Astrocyte of the spinal cord (primary cell): ENCODE data around the gene IL10RB.

Experiments
- DNase-seq: peaks from one replicate; pipeline ENCODE4 v3.0.0; 2011; ENCODE audit warnings: low read depth, low spot score
- H3K4me3 ChIP-seq: 2 replicates; pipeline ENCODE4 v1.5.1; 2011; ENCODE audit warnings: low read depth, mild to moderate bottlenecking, low read length, moderate library complexity
- in situ Hi-C: cut with HindIII; loops from 2 replicates; pipeline ENCODE4 v1.10.0; 2017; ENCODE audit warnings: low sequenced_read_pairs
- TF ChIP-seq, protein P1 (sequence below): IDR thresholded peaks from 2 replicates; pipeline ENCODE4 v1.5.1; 2012; ENCODE audit warnings: low read depth, mild to moderate bottlenecking, low read length, inconsistent platforms

The IL10RB gene

DNA sequence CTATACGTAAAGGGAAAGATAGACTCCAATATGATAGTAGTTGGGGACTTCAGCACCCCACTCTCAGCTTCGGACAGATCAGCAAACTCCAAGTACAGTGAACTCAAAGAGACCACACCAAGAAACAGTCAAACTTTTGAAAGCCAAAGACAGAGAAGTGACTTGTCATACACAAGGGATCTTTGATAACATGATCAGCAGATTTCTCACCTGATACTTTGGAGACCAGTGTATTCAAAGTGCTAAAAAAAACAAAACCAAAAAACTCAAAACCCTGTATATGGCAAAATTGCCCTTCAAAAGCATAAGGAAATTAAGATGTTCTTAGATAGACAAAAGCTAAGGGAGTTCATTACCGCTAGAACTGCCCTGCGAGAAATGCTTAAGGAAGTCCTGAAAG is 68.0 kb downstream of the IL10RB start:
- H3K4me3 ChIP-seq, result no peak overlapping the region
- DNase-seq, result no peak
- TF ChIP-seq, protein P1, sequence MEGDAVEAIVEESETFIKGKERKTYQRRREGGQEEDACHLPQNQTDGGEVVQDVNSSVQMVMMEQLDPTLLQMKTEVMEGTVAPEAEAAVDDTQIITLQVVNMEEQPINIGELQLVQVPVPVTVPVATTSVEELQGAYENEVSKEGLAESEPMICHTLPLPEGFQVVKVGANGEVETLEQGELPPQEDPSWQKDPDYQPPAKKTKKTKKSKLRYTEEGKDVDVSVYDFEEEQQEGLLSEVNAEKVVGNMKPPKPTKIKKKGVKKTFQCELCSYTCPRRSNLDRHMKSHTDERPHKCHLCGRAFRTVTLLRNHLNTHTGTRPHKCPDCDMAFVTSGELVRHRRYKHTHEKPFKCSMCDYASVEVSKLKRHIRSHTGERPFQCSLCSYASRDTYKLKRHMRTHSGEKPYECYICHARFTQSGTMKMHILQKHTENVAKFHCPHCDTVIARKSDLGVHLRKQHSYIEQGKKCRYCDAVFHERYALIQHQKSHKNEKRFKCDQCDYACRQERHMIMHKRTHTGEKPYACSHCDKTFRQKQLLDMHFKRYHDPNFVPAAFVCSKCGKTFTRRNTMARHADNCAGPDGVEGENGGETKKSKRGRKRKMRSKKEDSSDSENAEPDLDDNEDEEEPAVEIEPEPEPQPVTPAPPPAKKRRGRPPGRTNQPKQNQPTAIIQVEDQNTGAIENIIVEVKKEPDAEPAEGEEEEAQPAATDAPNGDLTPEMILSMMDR, result no peak
- in situ Hi-C loops, result no loop called here

DNA sequence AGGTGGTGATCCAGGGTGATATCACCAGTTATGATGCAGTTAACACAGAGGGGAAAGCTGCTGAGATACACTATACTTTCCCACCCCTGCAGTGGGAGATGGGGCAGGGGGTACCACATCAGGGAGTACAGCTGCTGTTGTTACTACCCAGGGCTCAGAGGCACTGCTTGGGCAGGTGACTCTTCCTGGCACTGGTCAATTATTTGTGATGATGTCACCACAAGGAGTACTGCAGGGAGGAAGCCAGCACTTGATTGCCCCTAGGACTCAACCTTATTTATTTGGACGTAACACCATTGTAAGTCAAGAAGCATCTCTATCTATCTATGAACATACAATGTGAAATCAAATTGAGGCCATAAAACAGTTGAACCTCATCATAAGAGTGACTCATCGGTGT is 68.7 kb downstream of the IL10RB start:
- in situ Hi-C loops, result no loop called here
- no peak for DNase-seq
- H3K4me3 ChIP-seq, result no peak overlapping the region
- TF ChIP-seq, protein P1, result no peak

DNA sequence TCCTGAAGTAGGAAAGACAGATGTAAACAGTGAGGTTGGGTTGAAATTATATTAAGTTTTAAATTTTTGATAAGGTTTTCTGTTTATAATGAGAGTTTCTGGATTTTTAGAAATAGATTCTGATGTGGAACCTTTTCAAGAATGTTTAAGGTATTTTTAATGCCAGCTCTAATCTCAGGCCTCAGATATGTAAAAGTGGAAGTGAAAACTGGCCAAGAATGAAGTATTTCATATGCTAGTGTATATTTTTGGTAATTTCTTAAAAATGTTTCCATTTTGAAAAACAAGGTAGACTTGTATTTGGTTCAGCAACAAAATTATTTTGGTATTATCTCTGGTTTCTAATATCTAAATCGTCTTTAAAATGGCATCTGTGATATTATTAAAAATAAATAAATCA is 73.0 kb downstream of the IL10RB start:
- H3K4me3 ChIP-seq, result no peak overlapping the region
- no peak for DNase-seq
- TF ChIP-seq, protein P1, result no peak
- in situ Hi-C loops, result no loop called here

DNA sequence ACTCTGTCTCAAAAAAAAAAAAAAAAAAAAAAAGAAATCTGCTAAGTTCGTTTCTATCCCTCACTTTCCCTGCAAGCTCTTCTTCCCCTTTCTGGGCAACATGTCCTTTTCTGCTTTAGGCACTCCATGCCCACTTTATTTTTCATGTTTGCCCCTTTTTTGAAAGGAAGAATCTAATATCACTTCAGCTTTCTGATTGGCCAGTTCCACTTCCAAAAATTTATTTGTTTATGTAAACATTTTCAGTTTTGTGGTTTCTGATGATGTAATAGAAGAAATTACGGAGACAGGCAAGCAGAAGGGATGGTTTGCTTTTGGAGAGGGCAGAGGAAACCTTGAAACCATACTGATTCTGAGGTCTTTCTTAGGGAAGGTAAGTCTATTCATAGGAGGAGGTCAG is 73.8 kb downstream of the IL10RB start:
- no peak for DNase-seq
- TF ChIP-seq, protein P1, result no peak
- in situ Hi-C loops, result no loop called here
- no peak overlapping the region for H3K4me3 ChIP-seq

DNA sequence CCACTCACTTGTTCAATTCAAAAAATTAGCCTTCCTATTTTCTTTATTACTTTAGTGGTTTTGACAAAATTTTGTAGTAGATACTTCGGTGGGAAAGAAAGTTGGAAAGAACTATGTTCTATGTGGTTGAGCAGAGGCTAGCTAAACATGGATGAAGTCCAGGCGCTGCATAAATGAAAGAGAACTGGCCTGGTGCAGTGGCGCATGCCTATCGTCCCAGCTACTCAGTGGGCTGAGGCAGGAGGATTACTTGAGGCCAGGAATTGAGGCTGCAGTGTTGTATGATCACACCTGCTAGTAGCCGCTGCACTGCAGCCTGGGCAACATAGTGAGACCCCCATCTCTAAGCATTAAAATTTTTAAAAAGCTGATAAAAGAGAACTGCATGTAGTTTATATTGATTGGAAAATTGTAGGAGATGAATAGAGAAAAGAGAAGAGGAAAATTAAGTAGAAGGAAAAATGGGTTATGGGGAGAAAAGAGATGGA is 79.6 kb downstream of the IL10RB start:
- in situ Hi-C loops, result no loop called here
- TF ChIP-seq, protein P1, result no peak
- DNase-seq, result no peak
- no peak overlapping the region for H3K4me3 ChIP-seq
